NB4 (cell line): Measurements from ENCODE around the gene INTS11.

Experiments
- DNase-seq: peaks from one replicate; pipeline ENCODE4 v3.0.0; 2010; ENCODE audit warnings: low read depth
- H3K4me3 ChIP-seq: one replicate; pipeline ENCODE4 v1.5.1; 2011; ENCODE audit warnings: mild to moderate bottlenecking, low read depth, low read length, moderate library complexity
- CTCF ChIP-seq: IDR thresholded peaks from one replicate; pipeline ENCODE4 v1.5.1; 2012; ENCODE audit warnings: low read depth, low read length
- MAX ChIP-seq: IDR thresholded peaks from 2 replicates; pipeline ENCODE4 v1.6.1; 2011; ENCODE audit warnings: low read depth, low read length
- MYC ChIP-seq: IDR thresholded peaks from 2 replicates; pipeline ENCODE4 v1.6.1; 2011; ENCODE audit warnings: low read depth, low read length
- POLR2A ChIP-seq: IDR thresholded peaks from 2 replicates; pipeline ENCODE4 v1.6.1; 2011; ENCODE audit warnings: mild to moderate bottlenecking; ENCODE audit not compliant: insufficient read length; ENCODE audit errors: extremely low read depth

INTS11 gene

GRCh38 chr1:1345384-1345783 lies 20.9 kb upstream of the INTS11 start:
- DNase-seq: no peak
- no peak overlapping the region for H3K4me3 ChIP-seq
- TF ChIP-seq MYC: no peak
- TF ChIP-seq CTCF: no peak
- no peak for TF ChIP-seq POLR2A
- TF ChIP-seq MAX: no peak

- no peak overlapping the region for H3K4me3 ChIP-seq
- TF ChIP-seq POLR2A (no peak), CTCF (no peak), MAX (no peak), MYC (no peak)
These were observed 20.3 kb upstream of the INTS11 start for GRCh38 chr1:1344655-1345361.

GRCh38 chr1:1343811-1344421 lies 19.5 kb upstream of the INTS11 start:
- TF ChIP-seq CTCF (no peak), MYC (no peak), MAX (no peak), POLR2A (no peak)
- H3K4me3 ChIP-seq: no peak overlapping the region
- no peak for DNase-seq

More at GRCh38 chr1:1344655-1345361, 20.3 kb upstream of the INTS11 start:
- no peak for DNase-seq

GRCh38 chr1:1342584-1343115 lies 18.2 kb upstream of the INTS11 start:
- no peak for DNase-seq
- H3K4me3 ChIP-seq: no peak overlapping the region
- TF ChIP-seq MAX (no peak), CTCF (no peak), MYC (no peak), POLR2A (no peak)

GRCh38 chr1:1342061-1342562 lies 17.7 kb upstream of the INTS11 start:
- TF ChIP-seq MAX: no peak
- no peak for DNase-seq
- no peak overlapping the region for H3K4me3 ChIP-seq

- no peak for TF ChIP-seq POLR2A
- no peak for TF ChIP-seq CTCF
- TF ChIP-seq MAX: no peak
- TF ChIP-seq MYC: no peak
- no peak overlapping the region for H3K4me3 ChIP-seq
- no peak for DNase-seq
These were observed 17.1 kb upstream of the INTS11 start for GRCh38 chr1:1341549-1342021.
